CD4-positive, alpha-beta T cell treated with Interleukin-10 for 1 hour (primary cell): ENCODE results near the gene SF3B5.
"Not testable (repeated sequence)": the region's sequence is repeated elsewhere in the genome, so short reads cannot be mapped to it uniquely, and the experiment has no call there.

Source experiments
- DNase-seq: peaks from one replicate; pipeline ENCODE4 v3.0.0-alpha.2; 2020

SF3B5 gene

DNA sequence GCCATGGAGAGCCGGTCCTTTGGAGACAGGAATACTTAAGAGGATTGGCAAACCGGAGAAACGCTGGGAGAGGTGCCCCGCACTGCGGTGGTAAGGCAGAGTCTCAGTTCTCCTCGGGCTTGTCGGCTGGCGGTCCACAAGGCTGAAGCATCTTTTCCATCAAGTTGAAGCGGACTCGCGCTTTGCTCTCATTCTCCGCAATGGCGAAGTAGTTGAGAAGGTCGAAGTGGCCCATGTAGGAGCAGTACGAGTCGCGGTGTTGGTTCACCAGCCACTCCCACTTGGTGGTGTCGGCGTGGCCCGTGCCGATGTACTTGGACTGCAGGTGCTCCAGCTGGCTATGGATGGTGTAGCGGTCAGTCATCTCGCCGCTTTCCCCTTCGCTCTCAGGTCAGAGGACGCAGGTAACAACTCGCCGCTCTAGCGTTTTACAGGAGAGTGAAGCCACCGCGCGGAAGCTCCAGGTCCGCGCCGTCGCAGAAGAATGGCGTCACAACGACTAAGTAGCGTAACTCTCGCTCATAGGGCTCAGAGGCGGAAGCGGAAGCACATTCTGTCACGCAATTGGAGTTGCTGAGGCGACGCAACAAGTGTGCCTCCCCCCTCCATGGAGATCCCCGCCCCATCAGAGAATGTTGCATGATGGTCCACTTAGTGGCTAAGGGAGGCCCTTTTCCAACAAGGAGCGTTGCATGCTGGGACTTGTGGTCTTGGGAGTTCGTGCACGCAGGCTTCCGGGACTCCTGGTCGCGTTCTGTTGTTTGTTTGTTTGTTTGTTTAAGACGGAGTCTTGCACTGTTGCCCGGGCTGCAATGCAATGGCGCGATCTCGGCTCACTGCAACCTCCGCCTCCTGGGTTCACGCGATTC is at the start of gene SF3B5:
TSS of gene SF3B5 (minus strand) at position 440 of the 869 bp plus-strand sequence. CDS start at position 364, 76 bp downstream.
- peak; percentile 99 for DNase-seq

DNA sequence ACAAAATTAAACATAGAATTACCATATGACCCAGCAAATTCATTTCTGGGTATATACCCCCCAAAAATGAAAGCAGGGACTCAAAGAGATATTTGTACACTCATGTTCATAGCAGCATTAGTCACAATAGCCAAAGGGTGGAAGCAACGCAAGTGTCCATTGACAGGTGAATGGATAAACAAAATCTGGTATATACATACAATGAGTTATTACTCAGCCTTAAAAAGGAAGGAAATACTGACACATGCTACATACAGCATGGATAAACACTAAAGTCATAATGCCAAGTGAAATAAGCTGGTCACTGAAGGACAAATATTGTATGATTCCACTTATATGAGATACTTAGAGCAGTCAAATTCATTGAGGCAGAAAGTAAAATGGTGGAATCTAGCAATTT is 49.6 kb upstream of the SF3B5 start:
- DNase-seq = no peak

DNA sequence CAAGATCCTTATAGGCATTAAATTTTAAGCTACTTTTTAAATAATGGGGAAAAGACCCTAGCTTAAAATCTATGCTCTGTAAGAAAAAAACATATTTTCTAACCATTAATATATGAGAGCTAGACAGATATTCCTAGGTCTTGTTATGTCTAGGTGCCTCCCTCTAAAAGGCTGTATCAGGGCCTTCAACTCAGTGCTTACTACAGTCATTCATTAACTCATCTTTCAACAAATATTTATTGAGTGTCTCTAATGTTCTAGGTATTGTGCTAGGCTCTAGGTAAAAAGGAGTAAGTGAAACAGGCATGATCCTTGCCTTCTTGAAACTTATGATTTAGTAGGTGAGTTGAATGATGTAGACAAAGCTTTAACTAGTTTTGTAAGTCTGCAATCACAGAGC is 48.5 kb upstream of the SF3B5 start:
- DNase-seq = no peak

DNA sequence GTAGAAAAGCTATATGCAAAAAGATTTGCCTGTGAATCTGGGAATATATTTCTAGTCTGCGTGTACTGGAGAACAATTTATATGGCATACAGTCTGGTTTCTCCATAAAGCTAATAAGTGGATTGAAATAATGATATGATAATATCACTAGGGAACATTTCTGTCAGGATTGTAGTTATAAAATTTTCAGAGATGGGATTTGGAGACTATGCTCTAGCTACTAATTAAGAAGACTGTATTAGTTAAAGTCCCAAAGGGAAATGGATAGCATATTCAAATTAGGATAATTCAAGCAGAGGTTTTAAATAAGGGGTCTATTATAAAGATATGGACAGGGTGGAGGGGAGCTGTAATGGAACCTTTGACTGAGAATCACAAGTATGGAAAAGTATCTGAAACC is 47.7 kb upstream of the SF3B5 start:
- no peak for DNase-seq

DNA sequence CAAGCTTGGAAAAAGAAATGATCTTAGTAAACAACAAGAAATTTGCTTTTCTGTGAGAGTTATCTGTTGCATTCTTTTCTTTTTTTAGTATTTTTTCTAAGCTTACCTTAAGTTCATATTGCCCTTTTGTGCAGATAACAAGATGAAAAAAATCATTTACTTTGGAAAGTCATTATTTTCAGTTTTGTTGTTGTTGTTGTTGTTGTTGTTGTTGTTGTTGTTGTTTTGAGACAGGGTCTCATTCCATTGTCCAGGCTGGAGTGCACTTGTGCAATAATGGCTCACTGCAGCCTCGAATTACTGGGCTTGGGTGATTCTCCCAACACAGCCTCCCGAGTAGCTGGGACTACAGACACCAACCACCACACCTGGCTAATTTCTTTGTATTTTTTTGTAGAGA is 46.1 kb upstream of the SF3B5 start:
- DNase-seq = no peak

DNA sequence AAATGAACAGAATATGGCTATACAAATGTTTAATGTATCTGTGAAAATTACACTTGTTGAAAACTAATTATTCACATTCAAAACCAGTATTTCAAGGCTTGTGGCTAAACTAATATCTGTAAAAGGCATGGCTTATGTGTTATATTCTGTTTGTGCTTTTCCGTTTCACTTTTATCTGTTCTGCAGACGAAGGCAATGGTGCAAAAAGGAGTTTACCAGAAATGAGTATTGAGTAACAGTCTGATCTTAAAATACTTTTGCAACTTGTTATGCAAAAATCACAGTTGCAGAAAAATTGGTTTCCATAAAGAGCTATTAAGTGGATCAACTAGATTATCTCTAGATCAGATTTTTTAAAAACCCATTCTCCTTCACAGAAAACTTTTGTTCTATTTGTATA is 45.5 kb upstream of the SF3B5 start:
- DNase-seq = no peak

DNA sequence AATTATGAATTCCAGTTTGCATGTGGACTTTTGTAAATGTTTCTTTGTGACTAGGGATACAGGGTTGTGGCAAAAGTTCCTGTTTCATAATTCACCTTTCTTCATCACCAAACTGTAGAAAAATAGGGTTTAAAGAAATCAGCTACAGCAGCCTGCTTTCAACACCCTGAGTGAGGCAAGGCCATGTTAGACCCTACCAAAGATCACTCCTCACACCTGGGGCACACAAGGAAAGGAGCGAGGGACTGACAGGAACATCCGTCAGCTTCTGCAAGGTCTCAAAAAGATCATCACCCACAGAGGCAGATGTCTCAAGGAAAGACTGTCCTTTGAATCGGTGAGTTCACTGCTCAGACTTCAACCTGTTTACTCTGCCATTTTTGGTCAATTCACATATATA is 44.4 kb upstream of the SF3B5 start:
- DNase-seq = no peak

DNA sequence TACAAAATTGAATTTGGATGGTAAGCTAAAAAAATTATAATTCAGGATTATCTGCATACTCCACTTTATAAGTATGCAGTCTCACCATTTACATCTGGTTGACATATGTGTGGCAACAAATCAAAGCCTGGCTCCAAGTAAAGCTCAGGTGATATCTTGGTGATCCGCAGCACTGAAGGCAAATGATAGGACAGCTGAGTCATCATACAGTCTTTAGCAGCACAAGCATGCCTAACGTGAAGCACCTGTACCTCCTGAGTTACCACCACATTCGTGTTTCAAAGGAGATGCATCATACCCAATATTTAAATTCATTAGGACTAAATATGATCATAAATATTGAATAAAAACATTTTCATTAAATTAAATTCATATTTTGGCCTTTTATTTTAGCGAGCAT is 43.2 kb upstream of the SF3B5 start:
- DNase-seq = no peak

DNA sequence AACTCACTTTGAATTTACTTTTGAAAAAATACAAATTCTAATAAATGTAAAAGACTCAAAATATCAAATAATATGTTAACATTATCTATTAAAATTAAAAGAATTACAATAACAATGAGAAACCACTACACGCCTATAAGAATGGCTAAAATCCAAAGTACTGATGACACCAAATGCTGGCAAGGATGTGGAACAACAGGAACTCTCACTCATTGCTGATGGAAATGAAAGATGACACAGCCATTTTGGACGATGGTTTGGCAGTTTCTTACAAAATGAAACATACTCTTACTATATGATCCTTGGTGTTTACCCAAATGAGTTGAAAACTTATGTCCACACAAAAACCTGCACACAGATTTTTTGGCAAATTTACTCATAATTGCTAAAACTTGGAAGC is 39.4 kb upstream of the SF3B5 start:
- no peak for DNase-seq

DNA sequence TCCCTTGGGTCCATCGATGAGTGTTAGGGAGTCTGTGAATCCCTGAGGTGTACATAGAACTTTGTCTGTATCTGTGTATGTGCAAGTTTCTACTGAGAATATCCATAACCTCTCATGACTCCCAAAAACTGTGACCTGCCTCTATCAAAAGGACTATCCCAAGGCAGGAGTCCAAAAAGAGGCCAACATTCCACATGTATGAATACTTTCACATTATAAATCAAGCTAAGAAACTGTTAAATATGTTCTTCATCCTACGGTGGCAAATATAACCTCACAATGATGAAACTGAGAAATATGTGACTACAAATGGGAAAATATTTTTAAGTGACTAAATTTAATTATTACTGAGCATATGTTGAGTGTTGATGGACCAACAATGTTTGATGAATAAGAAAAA is 38.8 kb upstream of the SF3B5 start:
- DNase-seq = no peak

DNA sequence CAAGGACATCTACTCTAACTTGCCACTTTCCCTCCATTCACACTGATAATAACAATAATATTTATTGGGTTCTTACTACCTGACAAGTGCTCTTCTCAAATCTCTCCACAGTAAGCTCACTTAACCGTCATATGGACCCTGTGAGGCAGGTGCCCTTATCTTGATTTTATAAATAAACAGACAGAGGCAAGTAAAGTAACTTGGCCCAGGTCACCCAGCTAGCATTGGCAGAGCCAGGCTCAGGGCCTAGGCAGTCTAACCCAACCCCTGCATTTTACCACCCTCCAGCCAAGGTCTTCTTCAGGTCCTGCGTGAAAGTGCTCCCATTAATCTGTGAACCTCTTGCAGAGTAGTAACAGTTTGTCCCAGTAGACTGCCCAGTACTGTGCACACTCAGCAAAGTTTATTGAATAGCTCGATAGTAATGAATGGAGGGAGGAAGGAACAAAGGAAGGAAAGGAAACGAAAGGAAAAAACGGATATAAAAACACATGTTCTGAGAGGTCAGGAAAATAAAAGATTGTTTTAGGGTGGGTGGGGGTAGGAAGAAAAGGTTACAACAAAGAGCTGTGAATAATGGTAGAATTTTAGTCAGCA is 38.0 kb upstream of the SF3B5 start:
- no peak for DNase-seq

DNA sequence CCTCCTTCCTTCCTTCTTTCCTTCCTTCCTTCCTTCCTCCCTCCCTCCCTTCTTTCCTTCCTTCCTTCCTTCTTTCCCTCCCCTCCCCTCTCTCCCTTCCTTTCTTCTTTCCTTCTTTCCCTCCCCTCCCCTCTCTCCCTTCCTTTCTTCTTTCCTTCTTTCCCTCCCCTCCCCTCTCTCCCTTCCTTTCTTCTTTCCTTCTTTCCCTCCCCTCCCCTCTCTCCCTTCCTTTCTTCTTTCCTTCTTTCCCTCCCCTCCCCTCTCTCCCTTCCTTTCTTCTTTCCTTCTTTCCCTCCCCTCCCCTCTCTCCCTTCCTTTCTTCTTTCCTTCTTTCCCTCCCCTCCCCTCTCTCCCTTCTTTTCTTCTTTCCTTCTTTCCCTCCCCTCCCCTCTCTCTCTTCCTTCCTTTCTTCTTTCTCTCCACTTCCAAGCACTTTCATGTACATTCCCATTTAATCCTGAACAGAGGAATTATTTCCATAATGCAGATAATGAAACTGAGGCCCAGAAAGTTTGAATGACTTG is 36.9 kb upstream of the SF3B5 start:
- not testable (repeated sequence) for DNase-seq

DNA sequence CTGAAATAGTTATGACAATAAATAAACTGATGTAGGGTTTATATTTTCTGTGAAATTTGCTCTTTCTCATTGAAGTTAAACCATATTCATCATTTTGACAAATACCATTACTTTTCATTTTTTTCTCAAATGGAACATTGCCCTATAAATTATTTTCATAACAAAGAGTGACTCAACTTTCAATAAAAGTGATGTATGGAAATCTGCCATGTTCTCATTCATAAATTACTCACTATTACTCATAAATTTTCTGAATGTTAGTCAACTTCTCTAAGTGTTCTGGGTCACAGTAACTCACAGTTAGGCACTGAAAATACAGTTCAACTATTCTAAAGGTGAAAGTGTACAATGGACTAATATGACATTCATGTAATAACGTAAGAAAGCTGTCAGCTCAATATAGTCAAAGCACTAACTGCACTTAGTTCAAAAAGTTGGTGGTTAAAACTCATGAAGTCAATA is 35.9 kb upstream of the SF3B5 start:
- no peak for DNase-seq

DNA sequence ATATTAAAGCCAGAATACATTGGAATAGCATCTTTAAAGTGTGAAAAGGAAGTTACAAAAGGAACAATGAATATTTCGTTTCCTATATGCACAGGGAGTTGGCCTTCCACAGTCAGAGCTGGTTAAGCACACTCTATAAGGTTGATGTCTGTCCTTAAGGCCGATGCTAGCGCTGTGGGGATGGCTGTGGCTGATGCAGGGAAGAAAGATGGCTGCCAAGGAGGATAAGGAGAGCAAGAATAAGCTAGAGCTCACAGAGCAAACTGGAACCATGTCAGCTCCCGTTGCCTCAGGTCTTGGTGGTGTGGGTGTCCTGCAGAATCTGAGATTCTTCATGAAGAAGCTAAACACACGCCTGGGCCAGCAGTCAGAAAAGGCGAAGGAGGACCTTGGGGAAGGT is 34.1 kb upstream of the SF3B5 start:
- DNase-seq = no peak

DNA sequence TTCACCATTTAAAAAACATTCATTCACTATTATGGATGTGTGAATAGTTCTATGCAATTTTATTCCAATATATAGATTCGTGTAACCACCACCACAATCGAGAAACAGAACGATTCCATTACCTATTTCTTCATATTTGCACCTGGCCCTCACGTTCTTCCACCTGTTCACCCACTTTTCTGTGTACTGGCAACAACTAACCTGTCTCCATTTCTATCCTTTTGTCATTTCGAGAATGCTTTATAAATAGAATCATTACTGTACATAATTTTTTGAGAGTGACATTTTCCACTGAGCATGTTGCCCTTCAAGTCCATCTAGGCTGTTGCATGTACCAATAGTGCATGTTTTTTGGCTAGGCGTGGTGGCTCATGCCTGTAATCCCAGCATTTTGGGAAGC is 31.7 kb upstream of the SF3B5 start:
- DNase-seq = no peak

DNA sequence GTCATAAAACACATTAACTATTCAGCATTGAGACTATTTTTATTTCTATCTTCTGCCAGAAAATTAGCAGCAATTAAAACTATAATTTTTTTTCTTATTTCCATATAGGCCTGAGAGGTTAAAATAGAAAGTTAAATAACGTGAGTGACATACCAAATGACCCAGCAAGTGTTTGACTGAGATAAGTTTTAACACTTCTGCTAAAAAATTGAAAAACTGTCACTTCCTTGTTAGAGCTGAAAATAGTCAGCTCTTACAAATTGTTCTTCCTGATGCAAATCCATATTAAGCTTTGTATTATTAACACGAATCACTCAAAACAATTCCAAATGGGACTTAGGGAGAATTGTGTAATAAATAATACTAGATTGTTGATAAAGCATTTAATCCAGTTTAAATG is 28.5 kb upstream of the SF3B5 start:
- no peak for DNase-seq

DNA sequence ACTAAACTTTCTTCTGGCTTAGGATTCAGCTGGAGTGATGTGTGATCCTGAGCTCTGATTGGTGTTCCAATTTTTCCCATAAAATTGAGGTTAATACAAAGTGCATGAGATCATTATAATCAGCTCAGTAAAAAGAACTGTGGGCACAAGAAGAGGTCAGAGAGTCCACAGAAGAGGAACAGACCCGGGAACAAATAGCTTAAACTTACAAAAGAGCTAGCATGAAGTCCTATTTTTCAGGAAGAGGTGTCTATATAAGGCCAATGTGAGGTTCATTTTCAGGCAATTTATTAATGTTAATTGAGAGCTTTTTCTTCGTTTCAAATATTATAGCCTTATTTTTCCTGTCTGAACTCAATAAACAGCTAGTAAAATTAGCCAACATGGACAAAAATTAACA is 28.0 kb upstream of the SF3B5 start:
- DNase-seq = no peak

DNA sequence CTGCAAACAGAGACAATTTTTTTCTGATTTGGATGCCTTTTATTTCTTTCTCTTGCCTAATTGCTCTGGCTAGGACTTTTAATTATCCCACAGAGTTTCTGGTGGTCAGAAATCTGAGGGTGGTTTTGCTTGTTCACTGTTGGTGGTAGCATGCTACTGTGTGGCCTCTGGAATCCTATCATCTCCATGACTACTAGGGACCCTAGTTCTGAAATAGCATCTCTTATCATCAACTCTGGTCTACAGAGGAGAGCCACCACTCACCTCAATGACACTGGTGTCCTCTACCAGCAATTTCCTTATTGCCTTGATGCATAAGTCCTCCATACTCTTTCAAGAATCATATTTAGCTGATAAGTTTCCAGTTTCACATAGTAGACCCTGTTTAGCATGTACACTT is 27.5 kb upstream of the SF3B5 start:
- no peak for DNase-seq

DNA sequence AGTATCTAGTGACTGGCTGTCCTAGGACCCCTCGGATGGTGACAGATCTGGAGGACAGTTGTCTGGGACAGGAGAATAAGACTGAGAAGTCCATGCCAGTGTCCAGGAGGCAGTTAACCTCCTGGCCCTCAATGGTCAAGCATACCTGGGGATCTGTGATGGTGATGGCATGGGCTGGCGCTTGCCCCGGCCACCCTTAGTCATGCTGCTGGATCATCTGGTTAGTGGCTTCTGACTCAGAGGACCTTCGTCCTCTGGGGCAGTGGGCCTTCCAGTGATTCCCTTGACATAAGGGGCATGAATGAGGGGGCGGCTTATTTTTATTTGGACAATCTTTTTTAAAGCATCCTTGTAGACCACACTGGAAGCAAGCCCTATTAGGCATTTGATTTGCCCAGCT is 24.0 kb upstream of the SF3B5 start:
- DNase-seq = no peak

DNA sequence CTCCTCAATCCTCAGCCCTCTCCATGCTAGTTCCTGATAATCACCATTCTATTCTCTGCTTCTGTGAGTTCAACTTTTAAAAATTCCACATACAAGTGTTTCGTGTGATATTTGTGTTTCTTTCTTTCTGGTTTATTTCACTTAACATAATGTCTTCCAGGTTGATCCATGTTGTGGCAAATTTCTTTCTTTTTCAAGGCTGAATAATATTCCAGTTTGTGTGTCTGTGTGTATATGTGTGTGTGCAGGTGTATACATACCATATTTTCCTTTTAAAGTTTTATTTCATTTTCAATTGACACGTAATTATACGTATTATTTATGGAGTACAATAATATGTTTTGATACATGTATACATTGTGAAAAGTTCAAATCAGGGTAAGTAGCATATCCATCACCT is 19.8 kb upstream of the SF3B5 start:
- no peak for DNase-seq

DNA sequence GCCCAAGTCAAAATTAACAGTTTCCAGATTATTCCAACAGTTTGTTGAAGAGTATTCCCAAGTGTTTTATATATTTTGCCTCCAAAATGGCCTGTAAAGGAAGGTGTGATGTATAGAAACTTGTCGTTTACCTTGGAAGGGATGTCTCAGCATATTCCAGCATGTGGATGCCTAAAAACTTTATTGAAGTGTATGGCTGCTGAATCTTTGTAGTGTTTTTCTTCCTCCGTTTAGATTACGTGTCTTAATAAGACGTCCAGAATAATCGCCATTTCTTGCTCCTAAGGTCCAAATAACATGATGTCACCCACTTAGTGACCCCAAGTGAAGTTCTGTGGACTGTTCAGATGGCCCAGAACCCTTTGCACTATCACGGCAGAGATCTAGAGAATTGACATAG is 18.0 kb upstream of the SF3B5 start:
- DNase-seq = no peak

DNA sequence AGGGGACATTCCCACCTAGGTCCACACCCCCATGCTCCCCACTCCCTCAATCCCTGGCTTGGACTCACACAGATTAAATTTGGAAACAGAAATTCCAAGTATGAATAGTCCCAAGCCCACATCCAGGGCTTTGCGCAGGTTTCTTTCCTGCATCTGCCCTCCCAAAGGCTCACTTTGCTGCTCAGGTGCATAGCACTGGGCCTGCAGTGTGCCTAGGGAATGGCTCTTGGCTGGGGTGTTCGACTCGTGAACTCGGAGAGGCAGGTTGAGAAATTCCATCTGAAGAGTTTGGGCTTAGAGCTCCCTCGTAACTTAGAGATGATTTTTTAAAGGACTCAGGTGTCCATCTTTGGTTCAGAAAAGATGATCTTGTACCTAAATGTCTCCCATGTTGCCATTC is 14.8 kb upstream of the SF3B5 start:
- DNase-seq = no peak

DNA sequence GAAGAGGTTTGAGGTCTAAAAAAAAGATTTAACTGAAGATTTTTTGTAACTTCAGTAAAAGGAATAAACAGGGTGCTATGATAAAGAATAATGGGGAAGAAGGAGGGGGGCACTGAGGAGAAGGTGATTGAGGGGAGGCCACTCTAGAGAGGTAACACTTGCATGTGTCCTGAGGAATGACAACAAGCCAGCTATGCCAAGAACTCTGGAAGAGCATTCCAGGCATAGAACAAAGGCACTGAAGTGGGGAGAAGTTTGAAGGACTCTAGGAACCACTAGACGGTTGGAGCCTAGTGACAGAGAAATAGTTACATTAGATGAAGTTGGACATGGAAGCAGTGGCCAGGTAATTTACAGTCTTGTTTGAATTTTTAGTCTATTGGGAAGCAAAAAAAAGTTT is 10.8 kb upstream of the SF3B5 start:
- no peak for DNase-seq

DNA sequence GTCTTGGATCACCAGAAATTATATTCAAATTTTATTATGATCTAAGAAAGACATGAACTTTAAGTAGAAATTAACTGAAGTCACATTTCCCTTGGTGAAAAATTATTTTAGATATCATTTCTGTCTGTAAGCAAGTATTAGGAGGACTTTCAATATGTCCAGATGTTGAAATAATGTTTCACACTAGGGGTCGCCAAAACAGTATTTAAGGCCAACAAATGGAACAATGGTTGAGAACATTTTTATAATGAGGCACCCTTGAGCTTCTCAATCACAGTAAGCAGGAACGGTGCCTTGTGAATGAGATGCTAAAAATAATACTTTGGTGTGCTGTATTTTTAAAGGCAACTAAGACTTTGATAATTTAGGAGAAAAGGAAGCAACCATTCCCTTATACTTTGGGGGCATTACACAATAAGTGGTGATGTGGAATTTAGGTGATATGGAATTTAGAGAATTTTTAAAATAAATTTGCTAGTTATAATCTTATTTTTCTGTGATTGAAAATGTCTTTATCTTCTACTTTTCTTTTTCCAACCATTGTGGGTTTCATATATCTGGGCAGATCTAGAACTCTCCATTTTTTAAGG is 9.6 kb upstream of the SF3B5 start:
- peak; percentile 86 for DNase-seq
